Right hindlimb (tissue), 1 donor: Measurements from ENCODE around the gene TBC1D2B.

Experiments
- DNase-seq: peaks from one replicate; pipeline ENCODE4 v3.0.0-alpha.2; 2018

TBC1D2B gene

DNA sequence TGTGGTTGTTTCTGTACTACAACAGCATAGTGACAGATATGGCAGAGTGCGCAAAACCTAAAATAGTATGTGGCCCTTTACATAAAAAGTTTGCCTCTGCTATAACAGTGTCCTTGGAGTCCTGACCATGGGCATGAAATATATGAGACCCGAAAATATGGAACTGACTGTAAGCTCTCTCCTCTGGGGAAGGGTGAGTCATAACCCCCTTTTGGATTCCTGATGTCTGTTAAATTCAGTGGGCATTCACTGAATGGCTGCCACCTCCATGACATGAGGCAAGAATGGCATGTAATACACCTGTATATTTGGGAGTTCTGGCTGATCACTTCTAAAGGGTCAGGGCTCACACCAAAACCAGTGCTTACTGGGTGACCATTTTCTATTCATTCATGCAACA, 6.1 kb downstream of the TBC1D2B start:
- DNase-seq = no peak

DNA sequence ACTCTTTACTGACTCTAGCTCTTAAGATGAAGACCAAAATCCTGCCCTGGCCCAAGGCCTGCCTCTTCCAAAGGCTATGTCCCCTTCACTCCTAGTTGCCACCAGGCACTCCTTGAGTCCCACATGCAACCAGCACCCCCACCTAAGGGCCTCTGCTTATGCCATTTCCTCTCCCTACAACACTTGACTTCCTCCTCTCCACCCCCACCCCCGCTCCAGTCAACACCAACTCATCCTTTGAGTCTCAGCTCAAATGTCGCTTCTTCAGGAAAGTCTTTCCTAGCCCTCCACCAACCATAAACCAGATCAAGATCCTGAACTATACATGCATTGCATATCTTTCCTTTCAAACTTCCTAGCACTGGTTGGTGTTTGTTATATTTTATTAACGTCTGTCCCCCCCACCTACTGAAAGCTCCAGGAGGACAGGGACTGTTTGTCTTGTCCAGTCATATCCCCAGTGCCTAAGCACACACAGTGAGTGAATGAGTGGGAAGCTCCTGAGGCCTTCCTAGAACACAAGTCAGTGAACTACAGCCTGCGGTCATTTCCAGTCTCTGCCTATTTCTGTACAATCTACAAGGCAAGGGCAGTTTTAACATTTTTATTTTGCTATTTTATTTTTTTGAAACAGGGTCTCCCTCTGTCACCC, 7.3 kb downstream of the TBC1D2B start:
- DNase-seq = no peak

DNA sequence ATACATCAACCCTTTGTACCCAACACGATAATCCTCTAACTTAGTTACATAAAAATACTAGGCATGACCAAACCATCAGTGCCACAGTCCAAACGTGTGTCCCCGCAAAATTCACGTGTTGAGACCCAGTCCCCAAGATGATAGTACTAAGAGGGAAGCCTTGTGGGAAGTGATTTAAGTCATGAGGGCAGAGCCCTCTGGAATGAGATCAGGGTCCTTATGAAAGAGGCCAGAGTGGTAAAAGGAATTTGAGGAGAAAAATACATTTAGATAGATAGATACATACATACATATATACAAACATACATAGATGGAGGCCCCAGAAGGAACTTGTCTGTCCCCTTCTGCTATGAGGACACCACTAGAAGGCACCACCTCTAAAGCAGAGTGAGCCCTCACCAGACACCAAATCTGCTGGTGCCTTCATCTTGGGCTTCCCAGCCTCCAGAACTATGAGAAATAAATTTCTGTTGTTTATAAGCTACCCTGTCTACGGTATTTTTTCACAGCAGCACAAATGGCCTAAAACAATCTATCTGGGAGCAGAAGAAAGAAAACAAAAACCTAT, 8.0 kb downstream of the TBC1D2B start:
- DNase-seq = no peak

DNA sequence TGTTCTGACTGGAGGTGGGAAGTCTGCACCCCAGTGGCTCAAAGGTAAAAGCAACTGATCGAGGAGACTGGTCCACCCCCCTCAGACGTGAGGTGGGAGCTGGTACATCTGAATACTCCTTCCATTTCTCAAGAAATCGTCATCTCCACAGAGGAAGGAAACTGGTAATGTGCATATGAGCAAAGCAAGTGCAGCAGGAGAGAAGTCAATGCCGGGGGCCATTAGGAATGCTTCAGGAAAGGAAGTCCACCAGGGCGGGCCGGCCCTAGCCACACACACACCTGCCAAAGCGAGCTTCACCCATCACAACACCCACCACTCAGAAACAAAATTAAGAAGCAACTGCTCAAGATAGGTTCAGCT, 8.5 kb downstream of the TBC1D2B start:
- no peak for DNase-seq

DNA sequence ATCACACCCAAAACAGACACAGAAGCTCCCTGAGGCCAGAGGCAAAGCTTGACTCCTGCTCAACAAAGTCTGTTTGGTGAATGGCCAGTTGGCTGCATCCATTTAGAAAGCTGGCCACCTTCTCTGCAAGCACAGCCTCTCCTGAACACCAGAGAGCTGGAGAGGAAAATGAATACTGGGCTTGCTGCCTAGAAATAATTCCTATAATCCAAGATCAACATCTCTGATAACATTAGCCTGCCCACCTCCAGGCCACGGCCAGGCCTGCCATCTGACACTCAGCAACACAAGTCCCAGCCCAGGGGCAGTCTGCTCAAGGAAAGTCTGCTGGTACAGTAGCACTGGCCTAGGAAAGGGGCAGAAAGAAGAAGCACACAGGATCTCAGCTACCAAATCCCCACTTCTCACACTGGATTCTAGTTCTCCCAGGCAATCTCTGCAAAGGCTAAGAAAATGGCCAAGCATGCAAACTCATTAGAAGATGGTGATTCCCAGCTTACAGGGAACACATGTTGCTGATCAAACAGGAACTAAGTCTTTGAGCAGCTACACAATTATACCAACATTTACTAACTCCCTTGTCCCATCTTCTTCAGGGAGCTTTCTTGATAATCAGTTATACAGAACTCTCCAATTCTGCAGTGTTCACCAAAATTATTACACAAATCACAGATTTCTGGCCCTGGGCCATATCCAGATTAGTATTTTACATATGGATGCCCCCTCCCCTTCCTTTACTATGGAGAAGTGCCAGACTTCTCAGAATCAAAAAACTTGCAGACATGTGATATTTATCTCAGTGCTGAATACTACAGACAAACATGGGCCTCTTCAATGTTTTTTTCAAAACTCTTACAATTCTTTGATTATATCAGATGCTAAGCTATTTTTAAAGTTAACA, 9.9 kb downstream of the TBC1D2B start:
- peak; percentile 51 for DNase-seq

DNA sequence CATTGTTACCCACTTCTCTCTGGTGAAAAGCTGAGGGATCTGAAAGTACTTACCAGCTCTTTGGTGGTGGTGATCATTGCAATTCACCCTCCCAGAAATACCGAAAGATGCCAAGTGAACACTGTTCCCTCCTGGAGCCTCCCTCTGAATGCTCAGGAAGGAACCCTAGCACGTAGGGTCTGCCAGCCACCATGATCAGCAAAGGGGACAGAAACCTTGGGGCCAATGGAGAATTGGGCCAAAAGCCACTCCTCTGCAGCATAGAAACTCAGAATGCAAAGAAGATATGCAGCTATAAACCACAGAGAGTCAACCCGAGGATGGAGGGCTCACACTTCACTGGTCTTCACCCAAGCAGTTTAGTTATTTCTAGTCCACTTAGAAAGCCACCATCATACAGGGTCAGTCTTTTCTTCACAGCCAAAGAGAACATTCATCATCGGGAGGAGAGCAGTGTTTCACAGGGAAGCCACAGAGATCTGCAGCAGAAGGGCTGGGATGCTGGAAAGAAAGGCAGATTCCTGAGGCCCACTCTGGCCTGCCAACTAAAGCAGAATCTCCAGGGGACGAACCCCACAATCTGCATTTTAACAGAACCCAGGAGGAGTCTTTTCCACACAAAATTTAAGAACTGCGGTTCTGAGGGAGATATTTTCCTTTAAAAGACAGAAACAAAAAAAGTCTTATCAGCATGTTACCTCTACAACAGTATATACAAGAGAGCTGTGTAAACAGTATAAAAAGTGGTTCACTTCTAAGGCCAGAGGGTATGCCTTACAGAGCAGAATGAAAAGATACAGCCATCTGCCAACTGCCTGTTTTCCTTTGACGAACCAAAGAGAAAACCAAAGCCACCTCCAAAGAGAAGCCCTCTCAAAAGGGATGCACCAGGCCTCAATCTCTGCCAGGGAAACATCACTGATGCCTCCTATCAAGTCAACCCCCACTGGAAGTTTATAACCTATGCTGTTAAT, 11.3 kb downstream of the TBC1D2B start:
- no peak for DNase-seq

DNA sequence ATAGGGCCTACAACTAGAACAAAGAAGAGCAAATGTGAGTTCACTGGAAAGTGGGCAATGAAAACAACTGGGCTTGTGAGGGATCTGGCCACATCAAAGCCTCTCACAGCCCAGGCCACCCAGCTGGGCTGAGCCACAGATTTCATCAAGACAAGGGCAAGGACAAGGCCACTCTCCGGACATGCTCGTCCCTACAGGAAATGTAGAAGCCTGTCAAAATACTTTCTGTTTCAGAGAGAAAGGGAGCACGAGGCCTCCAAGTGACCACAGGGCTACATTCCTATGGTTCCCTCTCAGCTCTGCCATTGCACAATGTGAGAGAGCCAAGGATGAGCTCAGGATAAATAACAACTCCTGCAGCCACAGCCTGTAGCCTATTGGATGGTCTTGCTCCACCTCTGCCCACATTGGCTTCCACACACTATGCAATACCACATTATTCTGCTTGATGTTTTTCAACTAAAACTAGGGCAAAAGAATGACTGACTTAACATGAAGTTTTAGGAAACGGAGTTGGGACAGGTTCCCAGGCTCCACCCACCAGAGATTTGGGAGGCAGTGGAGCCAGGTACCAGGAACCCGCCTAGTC, 12.1 kb downstream of the TBC1D2B start:
- DNase-seq = peak; percentile 68

DNA sequence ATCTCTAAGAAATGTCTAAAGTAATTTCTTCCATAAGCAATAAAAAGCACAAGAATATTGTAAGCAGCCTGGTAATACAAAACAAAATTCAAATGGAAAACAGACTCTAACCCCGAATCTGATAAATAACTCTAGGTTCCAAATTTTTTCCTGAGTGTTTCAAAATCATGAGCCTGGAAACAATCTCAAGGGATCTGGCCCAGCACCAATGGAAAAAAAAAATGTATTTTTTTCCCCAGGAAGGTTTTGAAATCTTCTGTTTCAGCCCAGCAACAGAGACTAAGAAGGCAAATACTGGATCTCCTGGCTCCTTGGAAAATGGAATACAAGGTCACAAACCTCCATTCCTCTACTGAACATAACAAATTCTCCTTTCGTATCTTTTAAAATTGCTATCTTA, 13.0 kb downstream of the TBC1D2B start:
- no peak for DNase-seq

DNA sequence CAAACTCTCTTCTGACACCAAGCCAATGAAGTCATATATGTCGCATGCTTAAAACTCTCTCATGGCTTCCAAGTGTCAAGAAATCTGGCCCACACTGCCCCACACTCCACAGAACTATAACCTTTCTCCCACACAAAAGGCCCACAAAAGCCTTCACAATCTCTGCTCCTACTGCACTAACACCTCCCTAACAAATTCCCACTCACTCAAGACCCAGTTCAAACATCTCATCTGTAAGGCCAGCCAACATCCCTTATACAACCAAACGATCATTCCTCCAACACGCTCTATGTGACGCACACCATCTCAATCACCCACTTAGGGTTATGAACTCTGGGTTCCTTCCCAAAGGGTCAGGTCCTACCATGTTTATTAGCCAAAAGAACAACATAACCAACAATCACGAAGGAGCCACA, 13.5 kb downstream of the TBC1D2B start:
- DNase-seq = no peak

DNA sequence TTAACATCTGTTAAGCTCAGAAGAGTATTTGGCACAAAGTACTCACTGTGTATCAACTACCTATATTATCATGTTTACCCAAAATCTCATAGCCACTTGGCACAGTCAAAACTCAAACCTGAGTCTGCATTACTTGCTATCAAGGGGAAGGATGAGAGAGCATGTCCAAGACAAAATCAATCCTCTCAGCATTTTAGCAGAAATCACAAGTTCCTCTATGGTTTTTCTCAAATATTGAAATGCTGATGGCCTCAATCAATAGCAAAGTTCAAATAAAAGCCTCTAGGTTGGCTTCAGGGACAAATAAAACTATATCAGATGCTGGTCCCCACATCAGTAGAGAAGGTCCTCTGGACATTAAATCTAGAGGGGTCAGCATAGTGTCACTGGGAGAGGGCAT, 14.3 kb downstream of the TBC1D2B start:
- no peak for DNase-seq

DNA sequence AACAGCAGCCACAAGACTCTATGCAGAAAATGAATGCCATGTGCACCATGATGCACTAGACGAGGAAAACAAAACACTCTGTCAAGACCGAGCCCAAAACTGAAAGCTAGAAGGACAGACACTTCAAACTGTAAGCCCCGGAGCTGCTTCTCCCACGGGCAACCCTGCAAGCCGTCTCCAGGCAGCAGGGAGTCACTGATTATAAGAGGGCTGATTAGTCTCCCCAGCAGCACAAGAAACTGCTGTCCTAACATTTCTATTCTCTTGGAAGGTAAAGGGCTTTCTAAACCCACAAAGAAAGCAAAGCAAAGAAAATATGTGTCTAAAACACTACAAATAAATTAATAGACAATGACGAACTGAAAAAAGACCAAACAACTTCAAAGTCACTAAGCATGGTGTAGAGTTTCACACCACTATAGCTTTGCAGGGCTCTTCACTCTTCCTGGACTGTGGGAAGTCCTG, 15.5 kb downstream of the TBC1D2B start:
- DNase-seq = no peak

DNA sequence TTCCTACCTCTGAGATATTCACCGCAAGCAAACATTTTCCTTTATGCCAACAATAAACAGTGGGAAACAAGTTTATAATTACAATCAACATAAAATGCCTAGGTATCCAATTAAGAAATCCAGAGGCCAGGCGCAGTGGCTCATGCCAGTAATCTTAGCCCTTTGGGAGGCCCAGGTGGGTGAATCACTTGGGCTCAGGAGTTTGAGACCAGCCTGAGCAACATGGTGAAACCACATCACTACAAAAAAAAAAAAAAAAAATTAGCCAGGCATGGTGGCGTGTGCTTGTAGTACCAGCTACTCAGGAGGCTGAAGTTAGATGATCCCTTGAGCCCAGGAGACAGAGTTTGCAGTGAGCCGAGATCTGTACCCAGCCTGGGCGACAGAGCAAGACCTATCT, 17.3 kb downstream of the TBC1D2B start:
- DNase-seq = no peak

DNA sequence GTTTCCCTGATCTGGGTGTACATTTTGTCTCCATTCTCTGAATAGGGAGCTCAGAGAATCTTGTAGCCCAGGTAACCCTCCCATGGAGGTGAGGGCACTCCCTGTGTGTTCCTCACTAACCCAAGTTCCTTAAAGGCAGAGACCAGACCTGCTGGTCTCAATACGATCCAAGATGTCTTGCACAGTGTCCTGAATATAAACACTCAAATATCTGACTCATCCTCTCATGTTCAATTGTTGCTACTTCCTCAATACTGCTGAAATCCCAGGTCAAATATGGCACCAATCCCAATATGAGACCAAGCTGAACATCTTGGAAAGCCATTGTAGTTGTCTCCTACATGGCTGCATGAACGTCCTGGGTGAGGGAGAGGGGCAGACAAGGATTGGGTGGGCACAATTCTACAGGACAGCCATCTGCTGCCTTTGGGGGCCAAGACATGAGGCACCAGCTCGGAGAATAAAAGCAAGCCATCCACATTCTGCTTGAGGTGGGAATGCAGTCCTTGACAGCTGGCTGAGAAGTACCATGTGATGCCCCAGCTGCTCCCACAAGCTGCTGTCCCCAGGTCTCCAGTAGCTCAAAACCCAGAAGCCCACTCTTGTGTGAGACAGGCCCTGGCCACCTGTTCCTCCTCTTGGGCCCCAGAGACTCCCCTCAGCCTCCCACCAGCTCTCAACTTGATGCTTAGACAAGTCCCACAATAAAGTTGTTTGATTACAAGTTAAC, 18.2 kb downstream of the TBC1D2B start:
- peak; percentile 52 for DNase-seq

DNA sequence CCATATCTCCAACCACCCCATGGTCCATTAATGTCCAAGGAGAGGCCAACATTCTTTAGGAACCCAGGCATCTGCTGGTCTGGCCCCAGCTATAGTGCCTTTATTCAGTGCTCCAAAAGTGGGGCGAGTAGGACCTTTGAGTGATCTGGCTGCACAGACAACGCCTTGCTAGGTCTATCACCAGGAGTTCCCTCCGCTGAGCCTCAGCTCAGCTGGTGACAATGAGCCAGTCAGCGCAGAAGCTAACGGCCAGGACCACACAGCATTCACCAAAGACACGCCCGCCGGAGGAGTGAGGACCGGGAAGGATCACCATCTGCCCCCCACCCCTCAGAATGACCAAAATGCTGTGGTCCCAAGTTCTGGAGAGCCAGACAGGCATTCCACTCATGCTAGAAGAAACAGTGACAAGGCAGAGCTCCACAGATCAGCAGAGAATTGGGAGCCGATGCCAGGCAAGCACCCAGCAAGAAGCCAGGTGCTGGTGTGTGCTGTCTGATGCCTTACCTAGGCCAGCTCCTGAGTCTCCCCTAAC, 19.0 kb downstream of the TBC1D2B start:
- no peak for DNase-seq

DNA sequence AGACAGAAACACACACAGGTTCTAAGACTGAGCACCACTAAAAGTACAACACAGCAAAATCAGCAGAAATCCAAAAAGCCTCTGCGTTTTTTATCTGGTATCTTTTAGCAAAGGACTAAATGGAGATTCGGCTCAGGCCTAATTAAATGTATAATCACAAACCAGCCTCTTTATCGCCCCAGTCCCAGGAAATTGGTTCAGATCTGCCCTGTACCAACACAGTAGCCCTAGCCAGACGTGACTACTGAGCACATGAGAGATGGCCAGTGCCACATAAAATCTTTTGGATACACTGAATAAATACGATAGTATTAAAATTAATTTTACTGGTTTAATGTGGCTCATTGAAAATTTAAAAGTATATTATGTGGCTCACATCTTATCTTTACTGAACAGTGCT, 19.7 kb downstream of the TBC1D2B start:
- DNase-seq = no peak

DNA sequence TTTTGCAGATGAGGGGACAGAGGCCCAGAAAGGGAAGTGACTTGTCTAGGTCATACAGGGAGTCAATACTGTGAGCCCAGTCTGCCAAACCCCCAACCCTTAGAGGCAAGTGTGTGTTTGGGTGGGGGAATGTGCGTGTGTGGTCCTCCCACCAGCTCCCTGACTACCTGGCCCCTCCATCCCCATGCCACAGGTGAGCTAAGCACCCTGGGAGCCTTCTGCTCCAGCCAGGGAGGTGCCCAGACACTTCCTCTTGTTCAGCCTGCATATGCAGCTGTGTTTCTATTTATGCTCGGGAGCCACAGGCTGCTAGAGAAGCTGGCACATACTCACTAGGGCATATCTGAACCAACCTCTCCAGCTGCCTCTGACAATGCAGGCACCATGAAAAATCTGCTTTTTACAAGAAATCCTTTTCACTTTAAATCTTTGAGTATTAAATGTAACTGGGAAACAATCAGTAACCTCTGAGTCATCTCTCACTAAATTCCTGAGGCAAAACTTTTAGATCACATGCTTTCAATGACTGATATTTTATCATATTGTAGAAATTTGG, 20.7 kb downstream of the TBC1D2B start:
- peak; percentile 53 for DNase-seq

DNA sequence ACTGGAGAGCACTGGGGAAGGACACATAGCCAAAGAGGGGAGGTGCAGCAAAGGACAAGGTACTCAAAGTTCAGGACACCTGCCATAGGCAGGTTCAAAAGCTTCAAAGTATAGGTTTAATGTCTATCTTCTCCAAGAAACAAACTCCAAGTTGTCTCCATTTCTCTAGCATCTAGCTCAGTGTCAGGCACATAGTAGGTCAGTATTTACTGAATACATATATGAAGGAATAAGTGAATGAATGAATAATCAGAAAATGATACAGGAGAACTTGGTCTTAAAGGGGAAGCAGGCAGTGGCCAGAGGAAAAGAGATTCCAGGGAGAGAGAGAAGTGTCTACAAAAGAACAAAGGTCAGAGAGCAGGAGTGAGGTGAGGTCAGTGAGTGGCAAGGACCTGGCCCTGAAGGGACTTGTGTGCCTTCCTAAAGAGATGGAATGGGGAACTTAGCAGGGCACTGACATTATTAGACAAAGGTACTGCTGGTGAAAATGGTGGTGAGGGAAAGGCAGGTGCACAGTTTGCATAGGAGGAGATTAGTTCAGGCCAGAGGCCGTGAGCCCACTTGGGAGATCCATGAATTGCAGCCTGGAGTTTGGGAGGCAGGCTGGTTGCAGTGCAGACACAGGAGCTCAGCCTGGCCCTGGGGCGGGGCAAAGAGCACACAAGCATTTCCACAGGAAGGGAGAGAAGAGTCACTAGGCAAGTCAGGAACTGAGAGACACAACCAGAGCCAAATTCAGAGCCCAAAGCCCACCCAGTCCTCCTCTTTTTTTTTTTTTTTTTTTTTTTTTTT, 21.4 kb downstream of the TBC1D2B start:
- no peak for DNase-seq

DNA sequence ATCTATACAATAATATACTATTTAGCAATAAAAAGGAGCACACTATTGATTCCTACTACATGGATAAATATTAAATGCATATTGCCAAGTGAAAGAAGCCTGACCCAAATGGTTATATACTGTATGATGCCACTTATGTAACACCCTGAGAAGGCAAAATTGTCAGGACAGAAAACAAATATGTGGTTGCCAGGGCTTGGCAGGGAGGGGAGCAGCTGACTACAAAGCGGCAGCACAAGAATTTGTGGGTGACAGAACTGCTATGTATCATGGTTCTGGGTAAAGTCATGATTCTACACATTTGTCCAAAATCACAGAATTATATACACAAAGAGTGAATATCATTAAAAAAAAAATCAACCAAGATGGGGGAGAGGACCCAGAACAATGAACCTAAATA, 22.5 kb downstream of the TBC1D2B start:
- no peak for DNase-seq

DNA sequence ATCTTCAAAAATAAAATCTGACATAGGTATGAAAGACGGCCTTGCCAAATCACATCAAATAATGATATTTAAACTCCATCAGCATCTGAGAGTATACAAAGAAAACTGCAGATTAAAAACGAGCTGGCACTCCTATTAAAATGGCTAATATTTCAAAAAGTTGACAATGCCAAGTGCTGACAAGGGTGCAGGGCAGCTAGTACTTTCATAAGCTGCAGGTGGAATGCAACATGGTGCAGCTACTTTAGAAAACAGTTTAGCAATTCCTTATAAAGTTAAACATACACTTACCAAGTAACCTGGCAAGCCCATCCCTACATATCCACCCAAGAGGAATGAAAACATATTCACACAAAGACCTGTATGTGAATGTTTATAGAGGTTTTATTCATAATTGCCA, 23.0 kb downstream of the TBC1D2B start:
- DNase-seq = no peak

DNA sequence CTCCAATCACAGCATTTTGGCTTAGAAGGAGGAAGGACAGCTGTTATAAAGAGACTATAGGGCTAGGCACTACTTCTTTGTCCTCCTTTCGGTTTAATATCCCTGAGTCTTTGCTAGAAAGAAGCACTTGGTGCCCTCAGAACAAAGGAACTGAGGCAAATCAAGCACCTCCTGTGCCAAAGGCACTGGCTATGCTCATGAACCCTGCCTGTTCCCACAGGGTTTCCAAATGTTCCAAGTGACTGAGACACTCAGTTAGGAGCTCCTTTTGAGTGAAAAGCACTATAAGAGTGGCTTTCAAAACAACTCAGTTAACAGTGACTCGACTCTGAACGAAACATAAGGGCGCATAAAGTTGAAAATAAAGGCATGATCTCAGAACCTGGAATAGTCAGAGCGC, 25.0 kb downstream of the TBC1D2B start:
- DNase-seq = no peak
